Ascending aorta (tissue), 2 donors: ENCODE results near the gene TFCP2L1. TPM values are rescaled to one million over a fixed set of nuclear protein-coding genes. Genes with fewer than 3 reads are reported as not detected.

Experiments used
- DNase-seq, 2 donors: peaks; one replicate each; pipeline ENCODE4 v3.0.0-alpha.2; 2019; ENCODE audit warnings: low spot score in 2 of 2
- H3K27ac ChIP-seq, 2 donors: fragments of 200-600 bp; sonication (generic); one replicate each; pipeline ENCODE4 v1.5.1; 2016 to 2017; ENCODE audit warnings: mild to moderate bottlenecking in 1 of 2
- H3K27me3 ChIP-seq: fragments of 200-600 bp; sonication (generic); one replicate; pipeline ENCODE4 v1.5.1; 2017
- H3K36me3 ChIP-seq, 2 donors: fragments of 200-600 bp; sonication (generic); one replicate each; pipeline ENCODE4 v1.5.1; 2016
- H3K4me1 ChIP-seq, 2 donors: fragments of 200-600 bp; sonication (generic); one replicate each; pipeline ENCODE4 v1.5.1; 2016 to 2017; ENCODE audit warnings: mild to moderate bottlenecking in 1 of 2
- H3K4me3 ChIP-seq, 2 donors: fragments of 200-600 bp; sonication (generic); one replicate each; pipeline ENCODE4 v1.5.1; 2016 to 2017; ENCODE audit warnings: mild to moderate bottlenecking in 1 of 2
- H3K9me3 ChIP-seq, 2 donors: fragments of 200-600 bp; sonication (generic); one replicate each; pipeline ENCODE4 v1.5.1; 2016
- CTCF ChIP-seq, 3 experiments: fragments of 200-600 bp in 2 of 3; fragments of 450-650 bp in 1 of 3; sonication (generic) in 2 of 3; IDR thresholded peaks; one replicate each; pipeline ENCODE4 v1.5.1; 2016 to 2019; ENCODE audit warnings: antibody characterized with exemption in 3 of 3, mild to moderate bottlenecking in 1 of 3, moderate library complexity in 1 of 3
- intact Hi-C: fragments of 100-400 bp; cut with DNase I; formaldehyde crosslinking; loops from one replicate; pipeline ENCODE4 v1.15.1; 2023
- total RNA-seq: library from RNA; depleted of rRNA; stranded (reverse); fragments of >200 nt; gene quantifications from one replicate; pipeline ENCODE4 v1.1.0, GENCODE V29; 2016

TFCP2L1 gene
- total RNA-seq, 1 donor from 2014 or later, result 5.5 TPM

- H3K27ac ChIP-seq, result no peak overlapping the region
- TF ChIP-seq CTCF (IDR thresholded peaks at IDR 0.05), result no peak
- DNase-seq, result no peak
- no peaks in the 10 kb centered on the region for H3K9me3 ChIP-seq
- no peaks in the 10 kb centered on the region for H3K36me3 ChIP-seq
- no peaks in the 10 kb centered on the region for H3K27me3 ChIP-seq
- intact Hi-C loops, result no loop called here
- no peaks in the 10 kb centered on the region for H3K4me1 ChIP-seq
- no peak overlapping the region for H3K4me3 ChIP-seq
These were observed 46.2 kb downstream of the TFCP2L1 start for GRCh38 chr2:121238828-121239227.

- Histone ChIP-seq H3K27ac (no peak overlapping the region), H3K36me3 (no peaks in the 10 kb centered on the region), H3K9me3 (no peaks in the 10 kb centered on the region), H3K4me1 (no peaks in the 10 kb centered on the region), H3K27me3 (no peaks in the 10 kb centered on the region), H3K4me3 (no peak overlapping the region)
- intact Hi-C loops, result no loop called here
- no peak for TF ChIP-seq CTCF (IDR thresholded peaks at IDR 0.05)
- no peak for DNase-seq
These were observed 46.9 kb downstream of the TFCP2L1 start for GRCh38 chr2:121237980-121238665.

GRCh38 chr2:121237336-121237979 lies 47.5 kb downstream of the TFCP2L1 start:
- TF ChIP-seq CTCF (IDR thresholded peaks at IDR 0.05), result no peak
- no peak for DNase-seq
- intact Hi-C loops, result no loop called here

GRCh38 chr2:121236650-121237180 lies 48.3 kb downstream of the TFCP2L1 start:
- H3K36me3 ChIP-seq, result no peaks in the 10 kb centered on the region
- no peak overlapping the region for H3K27ac ChIP-seq
- intact Hi-C loops, result no loop called here
- no peaks in the 10 kb centered on the region for H3K27me3 ChIP-seq
- H3K4me3 ChIP-seq, result no peak overlapping the region
- H3K4me1 ChIP-seq, result no peaks in the 10 kb centered on the region
- no peaks in the 10 kb centered on the region for H3K9me3 ChIP-seq
- no peak for DNase-seq
- TF ChIP-seq CTCF (IDR thresholded peaks at IDR 0.05), result no peak

More at GRCh38 chr2:121237336-121237979, 47.5 kb downstream of the TFCP2L1 start:
- H3K27me3 ChIP-seq, result no peaks in the 10 kb centered on the region
- no peaks in the 10 kb centered on the region for H3K4me1 ChIP-seq
- no peaks in the 10 kb centered on the region for H3K9me3 ChIP-seq
- H3K27ac ChIP-seq, result no peak overlapping the region
- H3K36me3 ChIP-seq, result no peaks in the 10 kb centered on the region
- no peak overlapping the region for H3K4me3 ChIP-seq

GRCh38 chr2:121236101-121236640 lies 48.8 kb downstream of the TFCP2L1 start:
- DNase-seq, result no peak
- Histone ChIP-seq H3K4me1 (no peaks in the 10 kb centered on the region), H3K9me3 (no peaks in the 10 kb centered on the region), H3K27me3 (no peaks in the 10 kb centered on the region), H3K27ac (no peak overlapping the region), H3K4me3 (no peak overlapping the region), H3K36me3 (no peaks in the 10 kb centered on the region)
- no peak for TF ChIP-seq CTCF (IDR thresholded peaks at IDR 0.05)
- intact Hi-C loops, result no loop called here
